IPS-11a (cell line): ENCODE data around the gene ZNF341.
"Not testable (repeated sequence)": the region's sequence is repeated elsewhere in the genome, so short reads cannot be mapped to it uniquely, and the experiment has no call there.

Experiments used
- H3K4me3 ChIP-seq: one replicate; pipeline ENCODE4 v1.5.1; 2013; ENCODE audit warnings: low read depth, low read length, control low read depth

Gene ZNF341

GRCh38 chr20:33731693-33732165 lies at the start of gene ZNF341:
Gene ZNF341, plus strand, starts transcription at chr20:33731996. Its CDS starts 26 bp downstream, at chr20:33732022.
- peak within 1 kb of the TSS; percentile 65 for H3K4me3 ChIP-seq

- H3K4me3 ChIP-seq, result peak overlapping the region; percentile 72
Measured at GRCh38 chr20:33684533-33685327, 47.1 kb upstream of the ZNF341 start.

- H3K4me3 ChIP-seq, result peak overlapping the region; percentile 72
Measured at GRCh38 chr20:33685328-33686099, 46.3 kb upstream of the ZNF341 start.

DNA sequence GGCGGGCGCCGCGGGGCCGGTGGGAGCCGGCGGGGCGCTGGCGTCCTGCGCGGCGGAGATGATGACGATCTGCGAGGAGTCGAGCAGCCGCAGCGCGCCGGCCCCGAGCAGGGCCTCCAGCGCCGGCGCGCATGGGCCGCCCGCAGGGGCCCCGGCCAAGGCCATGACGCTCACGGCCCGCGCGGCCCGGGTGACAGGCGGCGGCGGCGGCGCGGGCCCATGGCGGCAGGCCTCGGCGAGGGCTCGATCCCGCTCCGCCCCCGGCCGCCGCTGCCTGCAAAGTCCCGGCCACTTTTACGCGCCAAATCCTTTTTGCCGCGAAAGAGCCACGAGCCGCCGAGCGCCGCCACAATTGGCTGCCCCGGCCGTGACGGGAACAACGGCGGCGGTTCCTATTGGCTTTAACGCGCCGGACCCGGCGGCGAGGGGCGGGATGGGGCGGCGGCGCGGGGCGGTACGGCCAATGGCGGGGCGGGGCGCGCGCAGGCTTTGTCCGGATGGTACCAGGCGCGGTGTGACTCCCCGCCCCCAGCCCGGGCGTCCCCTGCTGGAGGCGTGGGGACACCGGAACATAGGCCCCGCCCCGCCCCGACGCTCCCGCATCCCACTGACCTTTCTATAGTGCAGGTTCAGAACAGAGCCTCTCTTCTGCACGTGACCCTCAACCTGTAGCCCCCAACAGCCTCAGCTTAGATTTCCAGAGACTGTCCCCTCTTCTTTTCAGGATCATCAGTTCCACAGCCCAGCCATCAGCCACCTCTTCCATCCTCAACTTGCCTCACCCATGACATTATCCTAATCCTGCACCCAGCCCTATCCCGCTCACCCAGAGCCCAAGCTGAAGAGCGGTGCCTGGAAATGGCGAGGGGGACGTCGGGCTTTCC lies 45.5 kb upstream of the ZNF341 start, which contains the start of gene E2F1:
E2F1 (minus strand) TSS at position 286 of the 884 bp plus-strand sequence; CDS start at position 165, 121 bp downstream.
- H3K4me3 ChIP-seq, result peak within 1 kb of the TSS; percentile 72

DNA sequence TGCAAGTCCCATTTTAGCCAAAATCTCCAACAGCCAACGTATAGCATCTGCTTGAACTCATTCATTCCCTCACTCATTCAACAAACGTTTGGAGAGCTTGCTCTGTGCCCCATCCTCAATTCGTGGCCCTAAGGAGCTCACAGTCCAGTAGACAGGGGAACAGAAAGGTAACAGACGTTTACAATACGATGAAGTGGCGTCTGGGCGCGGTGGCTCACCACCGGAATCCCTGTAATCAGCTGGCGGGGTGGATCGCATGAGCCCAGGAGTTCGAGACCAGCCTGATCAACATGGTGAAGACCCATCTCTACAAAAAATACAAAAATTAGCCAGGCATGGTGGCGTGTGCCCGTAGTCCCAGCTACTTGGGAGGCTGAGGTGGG lies 44.8 kb upstream of the ZNF341 start:
- H3K4me3 ChIP-seq, result no peak overlapping the region

DNA sequence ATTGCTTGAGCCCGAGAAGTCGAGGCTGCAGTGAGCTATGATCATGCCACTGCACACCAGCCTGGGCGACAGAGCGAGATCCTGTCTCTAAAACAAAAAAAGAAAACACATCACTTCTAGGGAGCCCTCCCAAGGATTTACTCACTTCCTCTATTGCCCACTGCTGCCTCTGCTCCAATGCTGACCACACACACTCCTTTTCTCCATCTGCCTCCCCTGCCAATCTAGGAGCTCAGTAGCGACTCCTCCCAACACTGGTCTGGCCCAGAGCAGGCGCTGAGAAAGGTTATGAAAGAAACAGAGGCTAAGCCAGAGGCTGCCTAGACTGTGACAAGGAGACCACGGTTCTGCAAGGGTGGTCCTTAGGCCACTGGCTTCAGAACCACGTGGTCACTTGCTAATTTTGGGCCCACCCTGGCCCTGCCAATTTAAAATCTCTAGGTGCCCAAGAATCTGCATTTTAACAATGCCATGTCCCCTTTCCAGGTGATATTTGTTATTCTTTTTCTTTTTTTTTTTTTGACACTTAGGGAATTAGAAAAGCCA lies 44.4 kb upstream of the ZNF341 start:
- no peak overlapping the region for H3K4me3 ChIP-seq

DNA sequence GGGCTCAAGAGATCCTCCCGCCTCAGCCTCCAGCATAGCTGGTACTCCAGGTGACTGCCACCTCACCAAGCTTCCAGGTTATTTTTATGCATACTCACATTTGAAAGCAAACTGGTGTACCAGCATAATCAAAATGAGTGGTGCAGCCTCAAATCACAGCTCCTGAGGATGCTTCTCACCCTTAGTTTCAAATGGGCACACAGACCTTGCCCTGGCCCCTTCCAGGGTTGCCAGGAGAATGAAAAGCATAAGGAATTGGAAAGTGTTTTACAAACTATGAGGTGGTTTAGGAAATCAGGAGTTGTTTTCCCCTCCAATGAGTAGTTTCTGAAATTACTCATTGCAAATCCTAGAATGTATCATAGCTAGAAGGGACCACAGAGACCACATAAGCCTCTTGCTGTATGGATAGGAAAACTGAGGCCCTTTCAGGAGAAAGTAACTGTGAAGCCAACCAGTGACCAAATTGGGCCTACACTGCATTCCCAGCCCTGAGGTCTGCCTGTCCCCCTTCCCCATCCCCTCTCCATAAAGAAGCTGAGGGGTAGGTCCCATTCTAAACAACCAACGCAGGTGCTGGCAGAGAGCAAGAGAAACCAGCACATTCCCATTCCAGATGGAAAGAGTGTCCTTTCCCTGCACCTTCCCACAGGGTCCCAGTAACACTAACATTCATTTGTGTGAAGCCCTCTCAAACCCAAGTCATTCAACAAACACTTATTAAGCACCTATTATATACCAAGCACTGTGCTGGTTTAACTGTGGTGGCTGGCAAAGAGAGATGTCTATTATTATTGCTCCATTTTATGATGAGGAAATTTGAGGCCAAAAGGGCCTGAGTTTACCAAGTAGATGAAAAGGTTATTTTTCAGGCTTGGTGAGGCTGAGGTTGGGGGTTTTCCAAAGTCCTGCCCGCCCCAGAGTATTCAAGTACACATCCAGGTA lies 43.5 kb upstream of the ZNF341 start:
- H3K4me3 ChIP-seq, result no peak overlapping the region

GRCh38 chr20:33688938-33689424 lies 42.8 kb upstream of the ZNF341 start:
- no peak overlapping the region for H3K4me3 ChIP-seq

DNA sequence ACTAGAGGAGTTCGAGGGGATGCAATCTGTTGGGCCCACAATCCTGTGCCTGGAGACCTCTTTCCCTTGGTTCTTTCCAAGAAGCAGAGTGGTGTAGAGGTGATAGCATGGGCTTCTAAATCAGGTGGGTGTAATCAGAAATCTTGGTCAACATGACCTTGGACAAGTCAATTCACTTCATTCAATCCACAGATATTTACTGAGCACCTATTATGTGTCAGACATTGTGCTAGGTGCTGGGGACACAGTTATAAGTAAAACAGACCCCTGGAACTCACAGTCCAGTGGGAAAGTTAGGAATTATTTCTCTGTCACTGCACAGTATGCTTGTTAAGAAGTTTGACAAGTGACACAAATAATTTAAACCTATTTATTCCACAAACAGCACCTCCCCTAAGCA lies 42.3 kb upstream of the ZNF341 start:
- no peak overlapping the region for H3K4me3 ChIP-seq

DNA sequence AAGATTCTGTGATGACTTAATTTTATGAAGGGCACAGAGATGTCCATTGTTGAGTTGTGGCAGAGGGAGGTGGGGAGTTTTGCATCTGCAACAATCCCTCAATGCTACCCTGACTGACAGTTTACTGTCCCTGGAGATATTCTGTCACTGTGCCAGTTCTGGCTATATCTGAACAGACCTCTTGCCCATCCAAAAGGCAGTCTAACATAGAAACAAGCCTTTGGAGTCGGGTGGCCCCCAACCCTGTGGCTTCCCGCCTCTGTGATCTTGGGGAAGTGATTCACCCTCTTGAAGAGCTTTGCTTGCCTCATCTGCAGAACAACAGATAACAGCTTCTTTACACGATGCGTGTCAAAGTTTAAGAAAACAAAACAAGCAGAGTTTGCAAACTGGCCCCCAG lies 41.8 kb upstream of the ZNF341 start:
- H3K4me3 ChIP-seq, result no peak overlapping the region

- no peak overlapping the region for H3K4me3 ChIP-seq
Measured at GRCh38 chr20:33693289-33693688, 38.5 kb upstream of the ZNF341 start.

GRCh38 chr20:33693741-33694638 lies 37.8 kb upstream of the ZNF341 start:
- H3K4me3 ChIP-seq, result no peak overlapping the region

- H3K4me3 ChIP-seq, result no peak overlapping the region
Measured at GRCh38 chr20:33694639-33695012, 37.2 kb upstream of the ZNF341 start.

DNA sequence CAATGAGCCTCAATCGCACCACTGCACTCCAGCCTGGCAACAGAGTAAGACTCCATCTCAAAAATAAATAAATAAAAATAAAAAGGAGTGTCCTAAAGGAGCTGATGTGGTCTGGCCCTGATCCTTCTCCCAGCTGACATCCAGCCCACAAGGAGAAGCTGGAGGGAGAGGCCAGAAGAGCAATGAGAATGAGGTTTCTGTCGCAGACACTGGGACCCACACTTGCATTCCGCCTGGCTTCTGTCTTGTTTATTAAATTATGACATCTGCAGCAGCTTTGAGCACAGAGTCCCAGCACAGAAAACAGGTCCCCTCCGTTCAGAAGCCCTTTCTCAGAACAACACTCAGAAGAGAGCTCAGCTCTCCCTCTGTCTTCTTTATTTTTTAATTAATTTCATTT lies 35.3 kb upstream of the ZNF341 start:
- H3K4me3 ChIP-seq, result no peak overlapping the region

DNA sequence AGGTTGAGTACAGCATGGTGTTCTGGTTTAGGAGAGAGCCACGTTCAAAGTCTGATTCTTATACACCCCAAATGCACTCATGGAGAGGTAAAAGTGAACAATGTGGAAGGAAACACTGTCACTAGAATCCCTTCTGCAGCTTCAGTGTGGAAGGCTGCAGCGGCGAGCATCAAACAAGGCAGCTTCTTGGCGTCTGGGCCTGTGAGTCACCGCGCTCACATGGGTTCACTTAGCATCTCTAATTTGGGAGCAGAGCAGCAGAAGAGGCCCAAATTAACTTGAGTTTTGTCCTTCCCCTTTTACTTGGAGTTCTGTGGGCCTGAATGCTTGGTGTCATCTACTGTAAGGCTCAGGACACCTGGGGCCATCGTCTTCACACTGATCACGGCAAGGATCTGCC lies 34.7 kb upstream of the ZNF341 start:
- no peak overlapping the region for H3K4me3 ChIP-seq

DNA sequence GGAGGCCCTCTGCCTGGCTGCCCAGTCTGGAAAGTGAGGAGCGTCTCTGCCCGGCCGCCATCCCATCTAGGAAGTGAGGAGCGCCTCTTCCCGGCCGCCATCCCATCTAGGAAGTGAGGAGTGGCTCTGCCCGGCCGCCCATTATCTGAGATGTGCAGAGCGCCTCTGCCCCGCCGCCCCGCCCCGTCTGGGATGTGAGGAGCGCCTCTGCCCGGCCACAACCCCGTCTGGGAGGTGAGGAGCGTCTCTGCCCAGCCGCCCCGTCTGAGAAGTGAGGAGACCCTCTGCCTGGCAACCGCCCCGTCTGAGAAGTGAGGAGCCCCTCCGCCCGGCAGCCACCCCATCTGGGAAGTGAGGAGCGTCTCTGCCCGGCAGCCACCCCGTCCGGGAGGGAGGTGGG lies 32.8 kb upstream of the ZNF341 start:
- not testable (repeated sequence) for H3K4me3 ChIP-seq

GRCh38 chr20:33700696-33701441 lies 30.9 kb upstream of the ZNF341 start:
- H3K4me3 ChIP-seq, result not testable (repeated sequence)
